ENCODE data around the gene TMEM63B. TPM values are rescaled to one million over a fixed set of nuclear protein-coding genes. Genes with fewer than 3 reads are reported as not detected.

Gene TMEM63B
- total and polyA plus RNA-seq, 9 of the 15 experiments (the other 6 are each of a cell fraction or from before 2014, with no cell fraction given) = 0.14 to 39.4 (median 14.4) TPM

DNA sequence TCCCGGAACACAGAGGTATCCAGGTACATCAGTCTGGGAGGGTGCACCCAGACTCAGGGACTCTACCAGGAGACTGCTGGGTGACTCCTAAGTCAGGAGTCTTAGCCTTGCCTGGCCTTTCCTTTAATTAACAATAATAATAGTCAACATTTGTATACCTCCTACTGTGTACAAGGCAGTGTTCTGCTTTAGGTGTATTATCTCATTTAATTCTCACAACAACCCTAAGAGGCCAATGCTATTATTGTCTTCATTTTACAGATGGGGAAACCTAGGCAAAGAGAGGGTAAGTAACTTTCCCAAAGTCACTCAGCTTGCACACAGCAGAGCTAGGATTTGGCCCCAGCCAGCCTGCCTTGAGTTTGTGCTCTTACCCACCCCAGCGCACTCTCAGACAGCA, 39.7 kb upstream of the TMEM63B start (continued):
- TF ChIP-seq, protein P1, sequence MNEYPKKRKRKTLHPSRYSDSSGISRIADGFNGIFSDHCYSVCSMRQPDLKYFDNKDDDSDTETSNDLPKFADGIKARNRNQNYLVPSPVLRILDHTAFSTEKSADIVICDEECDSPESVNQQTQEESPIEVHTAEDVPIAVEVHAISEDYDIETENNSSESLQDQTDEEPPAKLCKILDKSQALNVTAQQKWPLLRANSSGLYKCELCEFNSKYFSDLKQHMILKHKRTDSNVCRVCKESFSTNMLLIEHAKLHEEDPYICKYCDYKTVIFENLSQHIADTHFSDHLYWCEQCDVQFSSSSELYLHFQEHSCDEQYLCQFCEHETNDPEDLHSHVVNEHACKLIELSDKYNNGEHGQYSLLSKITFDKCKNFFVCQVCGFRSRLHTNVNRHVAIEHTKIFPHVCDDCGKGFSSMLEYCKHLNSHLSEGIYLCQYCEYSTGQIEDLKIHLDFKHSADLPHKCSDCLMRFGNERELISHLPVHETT (CRISPR knock-in tag; conservative IDR thresholded peaks at IDR 0.05 in 1 of 2, IDR thresholded peaks at IDR 0.05 in 1 of 2) = no peak

DNA sequence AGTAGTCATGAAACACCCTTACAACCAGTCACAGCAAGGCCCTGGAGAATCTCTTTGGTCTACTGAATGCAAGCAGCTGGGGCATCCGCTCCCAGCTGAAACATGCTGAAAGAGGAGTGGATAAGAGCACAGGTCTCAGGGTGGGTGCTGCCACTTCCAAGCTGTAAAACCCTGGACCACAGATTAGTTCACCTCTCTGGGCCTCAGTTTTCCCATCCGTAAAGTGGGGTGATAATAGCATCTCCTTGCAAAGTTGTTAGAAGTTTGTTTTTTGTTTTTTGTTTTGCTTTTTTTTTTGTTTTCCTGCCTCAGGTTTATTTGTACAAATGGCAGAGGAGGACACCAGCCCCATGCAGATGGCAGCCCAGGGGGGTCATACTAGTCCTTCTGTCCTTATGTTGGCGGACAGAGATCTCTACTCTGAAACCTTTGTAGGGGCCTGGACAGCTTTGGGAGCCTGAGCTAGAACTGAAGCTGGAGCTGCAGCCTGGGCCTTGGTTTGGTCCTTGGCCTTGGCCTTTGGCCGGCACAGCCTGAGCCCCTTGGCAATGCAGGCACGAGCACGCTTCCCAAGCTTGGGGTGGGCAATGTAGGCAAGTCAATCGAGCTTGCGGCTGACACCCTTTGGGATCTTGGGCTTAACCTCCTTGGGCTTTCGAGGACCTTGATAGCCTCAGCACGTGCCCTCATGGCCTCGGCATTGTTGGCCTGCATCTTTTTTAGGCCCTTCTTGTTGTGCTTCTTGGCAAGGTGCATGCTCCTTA, 38.3 kb upstream of the TMEM63B start:
- ChIA-PET POLR2A (interaction anchor here (0.5 kb wide), 1 partner anchor 341 kb away, joined by 3 read pairs; no protein-coding TSS in a partner anchor), CTCF (ENCODE audit: low intra/inter-chr PET ratio) (no interaction called here)
- Histone ChIP-seq H3K27me3 (ENCODE audit: control insufficient read depth in 2 of 2, insufficient read depth in 2 of 2, low read length in 2 of 2) (no peaks in the 10 kb centered on the region), H2AFZ (ENCODE audit: low read depth, low read length) (no peak overlapping the region), H3K9ac (ENCODE audit: insufficient read depth in 1 of 2, low read depth in 2 of 2, low read length in 2 of 2) (no peak overlapping the region), H3K36me3 (ENCODE audit: control insufficient read depth, insufficient read depth, low read length) (peaks cover 37% of the 10 kb centered on the region; the same call in 2 of the 3 replicates), H3K4me1 (replicated peaks in 1 of 2; ENCODE audit: control insufficient read depth in 2 of 2, insufficient read depth in 2 of 2, low read length in 2 of 2) (peaks cover 7 to 12% of the 10 kb centered on the region in 2 experiments; a peak in 4 of 5 replicates), H3K4me3 (no peak overlapping the region), H3K9me1 (ENCODE audit: control insufficient read depth, insufficient read depth, low read length) (no peaks in the 10 kb centered on the region), H3K4me2 (ENCODE audit: insufficient read depth, low read length) (no peak overlapping the region), H3K79me2 (ENCODE audit: control insufficient read depth, insufficient read depth, low read length) (no peaks in the 10 kb centered on the region), H4K20me1 (replicated peaks; ENCODE audit: control insufficient read depth, insufficient read depth, low read length) (no peaks in the 10 kb centered on the region; the same call in 1 of the 2 replicates), H3K9me3 (replicated peaks; ENCODE audit: control insufficient read depth, insufficient read depth, low read depth, low read length) (no peaks in the 10 kb centered on the region), H3K27ac (ENCODE audit: extremely low read depth, low read depth, low read length) (no peak overlapping the region)
- FAIRE-seq (no peak), DNase-seq (ENCODE audit: extremely low read depth in 1 of 4, low spot score in 3 of 4) (no peak), ATAC-seq (no peak)
- in situ Hi-C loops (cut with MboI) = no loop called here
- intact Hi-C loops (cut with micrococcal nuclease) = no loop called here
- WGBS (ENCODE audit: insufficient coverage, low coverage, missing lambda C conversion rate) = 90% methylated on average over 8 of the region's 11 CpGs
- no TSS peak for BruUV-seq (replicated peaks)
- TF ChIP-seq HDAC8 (tag; IDR thresholded peaks at IDR 0.05) (no peak), SAFB (IDR thresholded peaks at IDR 0.05; ENCODE audit: borderline replicate concordance, low read depth, low read length) (no peak), MAFK (IDR thresholded peaks at IDR 0.05; ENCODE audit: low read length) (no peak), PTBP1 (IDR thresholded peaks at IDR 0.05; ENCODE audit: low read depth, low read length) (0 out of 2 replicates have a peak, but pooled peaks have one; percentile 67), FOSL1 (tag; conservative IDR thresholded peaks at IDR 0.05) (no peak), BCOR (IDR thresholded peaks at IDR 0.05) (peak; percentile 94), FOS (IDR thresholded peaks at IDR 0.05; ENCODE audit: extremely low read depth, insufficient read length) (no peak), HEY1 (CRISPR knock-in tag; IDR thresholded peaks at IDR 0.05; ENCODE audit: borderline replicate concordance) (no peak), ZNF146 (CRISPR knock-in tag; IDR thresholded peaks at IDR 0.05; ENCODE audit: unreplicated experiment) (no peak), RFX1 (IDR thresholded peaks at IDR 0.05) (no peak)
- TF ChIP-seq, protein P2, sequence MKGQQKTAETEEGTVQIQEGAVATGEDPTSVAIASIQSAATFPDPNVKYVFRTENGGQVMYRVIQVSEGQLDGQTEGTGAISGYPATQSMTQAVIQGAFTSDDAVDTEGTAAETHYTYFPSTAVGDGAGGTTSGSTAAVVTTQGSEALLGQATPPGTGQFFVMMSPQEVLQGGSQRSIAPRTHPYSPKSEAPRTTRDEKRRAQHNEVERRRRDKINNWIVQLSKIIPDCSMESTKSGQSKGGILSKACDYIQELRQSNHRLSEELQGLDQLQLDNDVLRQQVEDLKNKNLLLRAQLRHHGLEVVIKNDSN (CRISPR knock-in tag; IDR thresholded peaks at IDR 0.05) = no peak
- TF ChIP-seq, protein P3, sequence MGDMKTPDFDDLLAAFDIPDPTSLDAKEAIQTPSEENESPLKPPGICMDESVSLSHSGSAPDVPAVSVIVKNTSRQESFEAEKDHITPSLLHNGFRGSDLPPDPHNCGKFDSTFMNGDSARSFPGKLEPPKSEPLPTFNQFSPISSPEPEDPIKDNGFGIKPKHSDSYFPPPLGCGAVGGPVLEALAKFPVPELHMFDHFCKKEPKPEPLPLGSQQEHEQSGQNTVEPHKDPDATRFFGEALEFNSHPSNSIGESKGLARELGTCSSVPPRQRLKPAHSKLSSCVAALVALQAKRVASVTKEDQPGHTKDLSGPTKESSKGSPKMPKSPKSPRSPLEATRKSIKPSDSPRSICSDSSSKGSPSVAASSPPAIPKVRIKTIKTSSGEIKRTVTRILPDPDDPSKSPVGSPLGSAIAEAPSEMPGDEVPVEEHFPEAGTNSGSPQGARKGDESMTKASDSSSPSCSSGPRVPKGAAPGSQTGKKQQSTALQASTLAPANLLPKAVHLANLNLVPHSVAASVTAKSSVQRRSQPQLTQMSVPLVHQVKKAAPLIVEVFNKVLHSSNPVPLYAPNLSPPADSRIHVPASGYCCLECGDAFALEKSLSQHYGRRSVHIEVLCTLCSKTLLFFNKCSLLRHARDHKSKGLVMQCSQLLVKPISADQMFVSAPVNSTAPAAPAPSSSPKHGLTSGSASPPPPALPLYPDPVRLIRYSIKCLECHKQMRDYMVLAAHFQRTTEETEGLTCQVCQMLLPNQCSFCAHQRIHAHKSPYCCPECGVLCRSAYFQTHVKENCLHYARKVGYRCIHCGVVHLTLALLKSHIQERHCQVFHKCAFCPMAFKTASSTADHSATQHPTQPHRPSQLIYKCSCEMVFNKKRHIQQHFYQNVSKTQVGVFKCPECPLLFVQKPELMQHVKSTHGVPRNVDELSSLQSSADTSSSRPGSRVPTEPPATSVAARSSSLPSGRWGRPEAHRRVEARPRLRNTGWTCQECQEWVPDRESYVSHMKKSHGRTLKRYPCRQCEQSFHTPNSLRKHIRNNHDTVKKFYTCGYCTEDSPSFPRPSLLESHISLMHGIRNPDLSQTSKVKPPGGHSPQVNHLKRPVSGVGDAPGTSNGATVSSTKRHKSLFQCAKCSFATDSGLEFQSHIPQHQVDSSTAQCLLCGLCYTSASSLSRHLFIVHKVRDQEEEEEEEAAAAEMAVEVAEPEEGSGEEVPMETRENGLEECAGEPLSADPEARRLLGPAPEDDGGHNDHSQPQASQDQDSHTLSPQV (IDR thresholded peaks at IDR 0.05) = no peak
